T-helper 1 cell treated with Interleukin-12 subunit alpha and Interleukin-12 subunit beta and Interleukin-4 antibody, amounts not matched to agents 30 ng/mL and 1 ng/mL, for 36 hours (primary cell): ENCODE data around the gene SYT17. TPM values are rescaled to one million over a fixed set of nuclear protein-coding genes. Genes with fewer than 3 reads are reported as not detected.

Source experiments
- intact Hi-C: fragments of 100-400 bp; cut with micrococcal nuclease; formaldehyde crosslinking; loops from one replicate; pipeline ENCODE4 v1.15.1; 2024
- total RNA-seq: library from RNA; stranded (reverse); gene quantifications from 2 replicates; pipeline ENCODE4 v1.2.3, GENCODE V29; 2022

The SYT17 gene
- total RNA-seq, 1 donor from 2014 or later: not detected

- intact Hi-C loops: no loop called here
These were observed 30.6 kb upstream of the SYT17 start for GRCh38 chr16:19137201-19138128.

GRCh38 chr16:19138601-19139000, 29.4 kb upstream of the SYT17 start:
- intact Hi-C loops: no loop called here

GRCh38 chr16:19139436-19140091, 28.5 kb upstream of the SYT17 start:
- intact Hi-C loops: no loop called here

- intact Hi-C loops: no loop called here
These were observed 27.6 kb upstream of the SYT17 start for GRCh38 chr16:19140396-19140795.

- intact Hi-C loops: no loop called here
These were observed 25.0 kb upstream of the SYT17 start for GRCh38 chr16:19142939-19143598.

GRCh38 chr16:19143599-19143956, 24.5 kb upstream of the SYT17 start:
- intact Hi-C loops: no loop called here

- intact Hi-C loops: no loop called here
These were observed 23.0 kb upstream of the SYT17 start for GRCh38 chr16:19145010-19145409.

- intact Hi-C loops: no loop called here
These were observed 20.9 kb upstream of the SYT17 start for GRCh38 chr16:19147126-19147525.

GRCh38 chr16:19147627-19148026, 20.4 kb upstream of the SYT17 start:
- intact Hi-C loops: no loop called here

GRCh38 chr16:19148189-19148588, 19.9 kb upstream of the SYT17 start:
- intact Hi-C loops: no loop called here

- intact Hi-C loops: no loop called here
These were observed 16.7 kb upstream of the SYT17 start for GRCh38 chr16:19151310-19151709.

- intact Hi-C loops: no loop called here
These were observed 16.0 kb upstream of the SYT17 start for GRCh38 chr16:19152042-19152441.

- intact Hi-C loops: no loop called here
These were observed 14.2 kb upstream of the SYT17 start for GRCh38 chr16:19153876-19154275.

- intact Hi-C loops: no loop called here
These were observed 6.0 kb upstream of the SYT17 start for GRCh38 chr16:19162085-19162484.

GRCh38 chr16:19163215-19163614, 4.8 kb upstream of the SYT17 start:
- intact Hi-C loops: no loop called here

- intact Hi-C loops: no loop called here
These were observed 3.8 kb upstream of the SYT17 start for GRCh38 chr16:19164285-19164684.

GRCh38 chr16:19165101-19165500, 2.9 kb upstream of the SYT17 start:
- intact Hi-C loops: loop anchor here (5.0 kb wide), 2 partner anchors 212 to 337 kb away; no protein-coding TSS in a partner anchor

GRCh38 chr16:19166500-19166899, 1.5 kb upstream of the SYT17 start:
- intact Hi-C loops: loop anchor here (5.0 kb wide), 2 partner anchors 211 to 336 kb away; no protein-coding TSS in a partner anchor

- intact Hi-C loops: loop anchor here (5.0 kb wide), 2 partner anchors 209 to 334 kb away; no protein-coding TSS in a partner anchor
These were observed 486 bp downstream of the SYT17 start for GRCh38 chr16:19168371-19169081.

GRCh38 chr16:19169082-19169639, 1.1 kb downstream of the SYT17 start:
- intact Hi-C loops: loop anchor here (5.0 kb wide), 2 partner anchors 208 to 333 kb away; no protein-coding TSS in a partner anchor
